M059J (cell line): ENCODE measurements around the gene B4GALT7. TPM values are rescaled to one million over a fixed set of nuclear protein-coding genes. Genes with fewer than 3 reads are reported as not detected.
"Not testable (repeated sequence)": the region's sequence is repeated elsewhere in the genome, so short reads cannot be mapped to it uniquely, and the experiment has no call there.

Source experiments
- DNase-seq: peaks from one replicate; pipeline ENCODE4 v3.0.0-alpha.2; 2012; ENCODE audit warnings: low read depth
- total RNA-seq: library from RNA; depleted of rRNA; stranded (reverse); fragments of >200 nt; shearing (Covaris generic); gene quantifications from 2 replicates; pipeline ENCODE4 v1.2.3, GENCODE V29; 2014; rRNA removed

B4GALT7 gene
- total RNA-seq, 1 experiment from 2014 or later = 43.0 TPM

- no peak for DNase-seq
Measured at GRCh38 chr5:177609076-177610059, 9.4 kb downstream of the B4GALT7 start.

- DNase-seq = no peak
Measured at GRCh38 chr5:177610131-177610769, 10.3 kb downstream of the B4GALT7 start.

- no peak for DNase-seq
Measured at GRCh38 chr5:177610770-177611445, 11.0 kb downstream of the B4GALT7 start.

GRCh38 chr5:177611446-177612214 is 11.7 kb downstream of the B4GALT7 start:
- DNase-seq = no peak

GRCh38 chr5:177612215-177612673 is 12.3 kb downstream of the B4GALT7 start:
- DNase-seq = no peak

GRCh38 chr5:177620560-177620959 is 20.6 kb downstream of the B4GALT7 start:
- DNase-seq = no peak

GRCh38 chr5:177624172-177624571 is 24.2 kb downstream of the B4GALT7 start:
- DNase-seq = not testable (repeated sequence)

GRCh38 chr5:177630186-177630585 is 30.3 kb downstream of the B4GALT7 start:
- DNase-seq = not testable (repeated sequence)

- DNase-seq = not testable (repeated sequence)
Measured at GRCh38 chr5:177634912-177635311, 35.0 kb downstream of the B4GALT7 start.

- not testable (repeated sequence) for DNase-seq
Measured at GRCh38 chr5:177645462-177645861, 45.5 kb downstream of the B4GALT7 start.

- not testable (repeated sequence) for DNase-seq
Measured at GRCh38 chr5:177651235-177651634, 51.3 kb downstream of the B4GALT7 start.

- DNase-seq = not testable (repeated sequence)
Measured at GRCh38 chr5:177657846-177658245, 57.9 kb downstream of the B4GALT7 start.

- DNase-seq = not testable (repeated sequence)
Measured at GRCh38 chr5:177658542-177658941, 58.6 kb downstream of the B4GALT7 start.

Other genes with a start within 250 kb of the B4GALT7 start
- 443 and 538 TPM in 2 replicates for gene LMAN2, start 248.5 kb upstream of the B4GALT7 start, total RNA-seq
- gene RGS14, start 242.2 kb upstream of the B4GALT7 start, total RNA-seq = 9.8 and 11.5 TPM in 2 replicates
- gene SLC34A1, start 215.7 kb upstream of the B4GALT7 start, total RNA-seq = 0.02 TPM in 1 of 2 replicates, not detected in the other
- not detected in 2 replicates for gene PFN3, start 199.5 kb upstream of the B4GALT7 start, total RNA-seq
- 1.7 and 2.4 TPM in 2 replicates for gene F12, start 190.6 kb upstream of the B4GALT7 start, total RNA-seq
- 20.2 and 37.3 TPM in 2 replicates for gene GRK6, start 173.5 kb upstream of the B4GALT7 start, total RNA-seq
- gene PRR7, start 153.3 kb upstream of the B4GALT7 start, total RNA-seq = 24.8 and 44.4 TPM in 2 replicates
- gene DBN1, start 126.5 kb upstream of the B4GALT7 start, total RNA-seq = 73.0 and 121 TPM in 2 replicates
- gene PDLIM7, start 102.5 kb upstream of the B4GALT7 start, total RNA-seq = 172 and 230 TPM in 2 replicates
- gene DOK3, start 90.3 kb upstream of the B4GALT7 start, total RNA-seq = 2.2 and 6.7 TPM in 2 replicates
- gene DDX41, start 83.2 kb upstream of the B4GALT7 start, total RNA-seq = 66.0 and 103 TPM in 2 replicates
- gene FAM193B, start 45.6 kb upstream of the B4GALT7 start, total RNA-seq = 5.9 and 10.6 TPM in 2 replicates
- gene TMED9, start 7.9 kb upstream of the B4GALT7 start, total RNA-seq = 179 and 205 TPM in 2 replicates
- not detected in 2 replicates for gene FAM153A, start 182.8 kb downstream of the B4GALT7 start, total RNA-seq